ENCODE results near the gene SRPRB.
"Not testable (repeated sequence)": the region's sequence is repeated elsewhere in the genome, so short reads cannot be mapped to it uniquely, and the experiment has no call there.

The SRPRB gene

DNA sequence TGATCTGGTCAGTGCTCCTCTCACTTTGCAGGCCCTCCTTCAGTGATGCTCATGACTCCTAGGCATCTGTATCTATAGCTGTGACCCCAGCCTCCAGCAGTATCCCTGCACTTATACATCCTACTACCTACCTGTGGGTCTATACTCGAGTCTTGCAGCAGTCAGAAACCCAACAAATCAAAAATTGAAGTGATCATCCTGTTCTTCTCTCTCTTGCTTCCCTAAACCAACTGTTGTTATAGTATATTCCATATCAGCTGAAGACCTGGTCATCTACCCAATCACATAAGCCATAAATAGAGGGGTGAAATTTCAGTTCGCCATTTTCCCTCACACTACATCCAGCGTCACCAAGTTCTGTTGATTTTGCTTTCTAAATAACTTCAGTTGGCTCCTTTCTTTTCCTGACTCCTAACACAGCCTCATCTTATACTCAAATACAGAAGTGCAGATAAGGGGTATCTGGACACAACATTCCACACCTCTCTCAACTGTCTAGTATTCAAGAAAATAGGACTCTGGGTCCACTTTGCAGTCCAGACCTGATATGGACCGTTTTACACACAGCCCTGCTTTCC lies 25.9 kb upstream of the SRPRB start:
- DNase-seq: no peak

- DNase-seq: not testable (repeated sequence)
Measured at GRCh38 chr3:133780756-133781155, 24.9 kb upstream of the SRPRB start.

DNA sequence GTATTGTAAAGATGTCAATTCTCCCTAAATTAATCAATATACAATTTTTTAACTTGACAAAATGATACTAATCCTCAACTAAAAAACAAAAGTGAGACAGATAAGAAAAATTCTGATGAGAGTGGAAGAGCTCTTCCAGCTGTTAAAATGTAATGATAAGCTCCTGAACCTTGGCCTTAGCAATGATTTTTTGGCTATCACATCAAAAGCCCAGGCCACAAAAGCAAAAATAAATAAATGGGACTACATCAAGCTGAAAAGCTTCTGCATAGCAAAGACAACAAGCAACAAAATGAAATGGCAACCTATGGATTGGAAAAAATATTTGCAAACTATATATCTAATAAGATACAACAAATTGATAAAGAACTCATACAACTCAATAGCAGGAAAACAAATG lies 24.0 kb upstream of the SRPRB start:
- no peak for DNase-seq

DNA sequence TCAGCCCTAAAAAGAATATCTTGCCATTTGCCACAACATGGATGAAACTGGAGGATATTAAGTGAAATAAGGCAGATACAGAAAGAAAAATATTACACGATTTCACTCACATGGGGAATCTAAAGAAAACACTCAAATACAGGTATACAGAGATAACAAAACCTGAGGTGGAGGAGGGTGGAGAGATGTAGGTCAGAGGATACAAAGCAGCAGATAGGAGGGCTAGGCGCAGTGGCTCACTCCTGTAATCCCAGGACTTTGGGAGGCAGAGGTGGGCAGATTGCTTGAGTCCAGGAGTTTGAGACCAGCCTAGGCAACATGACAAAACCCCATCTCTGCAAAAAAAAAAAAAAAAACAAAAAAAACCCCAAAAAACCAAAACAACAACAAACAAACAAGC lies 23.2 kb upstream of the SRPRB start:
- DNase-seq: no peak

DNA sequence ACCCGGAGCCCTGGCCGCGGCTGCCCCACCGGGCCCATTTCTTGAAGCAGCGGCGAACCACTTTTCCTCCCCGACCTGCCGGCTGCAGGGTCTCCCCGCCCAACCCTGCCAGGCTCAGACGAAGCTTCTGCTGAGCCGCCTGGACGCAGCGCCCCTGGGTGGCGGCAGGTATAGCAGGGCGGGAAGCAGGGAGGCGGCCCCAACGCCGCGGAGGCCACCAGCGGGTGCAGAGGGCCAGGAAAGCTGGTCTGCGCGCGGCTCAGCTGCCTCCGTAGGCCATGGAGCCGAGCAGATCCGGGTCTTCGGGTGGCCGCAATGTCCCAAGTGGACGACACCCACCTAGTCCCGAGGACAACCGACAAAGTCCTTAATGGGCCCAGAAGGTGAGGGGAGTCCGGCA lies 21.9 kb upstream of the SRPRB start:
- no peak for DNase-seq

DNA sequence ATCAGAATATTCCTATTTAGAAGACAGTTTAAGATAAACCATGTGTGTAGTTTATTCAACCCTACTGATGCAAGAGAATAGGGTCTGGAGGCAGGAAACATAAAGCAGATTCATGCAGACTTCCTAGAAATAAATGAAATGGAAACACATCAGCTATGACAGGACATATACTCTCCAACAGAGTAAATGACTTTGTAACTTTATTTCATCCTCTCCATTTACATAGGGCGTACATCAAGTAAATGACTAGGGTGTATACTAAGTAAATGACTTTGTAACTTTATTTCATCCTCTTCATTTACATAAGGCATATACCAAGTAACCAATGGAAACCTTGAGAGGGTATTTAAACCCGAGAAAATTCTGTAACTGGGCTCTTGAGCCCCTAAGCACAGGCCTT lies 17.6 kb upstream of the SRPRB start:
- DNase-seq: no peak

DNA sequence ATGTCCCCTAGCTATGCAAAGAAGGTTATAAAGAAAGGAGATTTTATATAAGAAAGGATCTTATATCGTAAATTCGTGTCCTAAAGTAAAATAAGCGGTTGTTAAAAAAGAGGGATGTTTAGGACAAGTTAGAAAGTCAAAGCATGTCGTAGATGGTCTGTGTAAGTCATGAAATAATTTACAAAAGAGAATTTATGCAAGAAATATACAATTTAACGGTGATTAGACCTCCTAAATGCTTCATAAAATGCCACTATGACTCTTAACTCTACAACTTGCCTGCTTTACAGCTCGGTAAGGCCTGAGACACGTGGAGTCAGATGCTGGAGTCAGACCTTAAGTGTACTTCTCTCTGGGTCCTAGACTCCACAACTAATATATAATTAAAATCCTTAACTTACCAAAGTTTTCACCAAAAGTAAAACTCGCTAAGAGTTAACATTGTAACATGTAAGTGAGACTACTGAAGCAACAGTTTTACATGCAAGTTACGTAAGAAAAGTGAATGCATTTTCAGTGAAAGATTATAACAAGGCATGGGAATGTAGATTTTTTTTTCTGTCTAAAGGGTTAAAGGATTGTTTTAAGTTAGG lies 13.3 kb upstream of the SRPRB start:
- DNase-seq: no peak

DNA sequence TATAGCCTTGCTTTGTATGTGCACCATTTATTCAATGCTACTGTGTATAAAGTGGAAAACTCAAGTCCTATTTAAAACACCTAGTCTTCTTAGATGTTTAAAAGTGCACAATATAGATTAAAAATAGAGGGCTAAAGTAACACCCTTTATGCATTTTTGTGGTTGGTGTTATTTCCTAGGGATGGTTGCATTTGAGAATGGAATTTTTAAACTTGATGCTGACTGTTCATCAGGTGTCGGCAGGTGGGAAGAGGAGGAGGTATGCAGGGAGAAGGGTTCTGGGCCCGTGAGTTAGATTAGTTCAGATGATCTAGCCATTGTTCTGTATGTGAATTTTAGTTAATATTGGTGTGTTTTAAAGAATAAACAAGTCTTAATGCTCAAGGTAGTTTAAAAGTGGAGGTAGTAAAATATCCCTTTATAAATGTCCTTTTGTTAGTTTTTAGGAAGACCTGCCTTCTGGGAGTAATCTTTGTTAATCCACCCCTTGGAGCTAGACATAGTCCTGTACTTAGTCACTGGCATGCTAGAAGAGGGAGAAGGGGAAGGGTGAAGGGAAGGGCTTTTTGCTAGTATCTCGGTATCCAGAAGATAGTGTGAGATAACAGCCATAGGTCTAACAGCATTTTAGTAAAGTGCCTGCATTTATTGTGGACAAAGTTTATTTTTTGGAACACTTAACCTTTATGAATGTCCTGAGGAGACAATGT lies 8.1 kb upstream of the SRPRB start:
- DNase-seq: no peak

- no peak for DNase-seq
Measured at GRCh38 chr3:133799794-133800585, 5.6 kb upstream of the SRPRB start.

- DNase-seq: no peak
Measured at GRCh38 chr3:133803469-133803868, 2.1 kb upstream of the SRPRB start.

- no peak for DNase-seq
Measured at GRCh38 chr3:133804896-133805295, 719 bp upstream of the SRPRB start.

DNA sequence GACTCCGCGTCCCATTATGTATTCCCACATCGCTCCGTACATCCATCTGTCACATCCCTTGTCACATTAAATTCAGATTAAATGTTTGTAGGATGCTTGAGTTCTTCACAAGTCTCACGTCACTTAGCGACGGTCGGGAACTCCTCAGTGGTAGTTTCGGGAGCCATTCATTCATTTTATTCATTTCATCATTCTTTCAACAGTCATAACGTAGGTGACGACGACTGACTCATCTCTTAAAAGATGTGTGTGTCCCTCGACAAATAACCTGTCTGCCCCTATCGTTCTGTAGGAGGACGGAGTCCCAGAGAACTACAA lies 272 bp upstream of the SRPRB start:
- DNase-seq: no peak

DNA sequence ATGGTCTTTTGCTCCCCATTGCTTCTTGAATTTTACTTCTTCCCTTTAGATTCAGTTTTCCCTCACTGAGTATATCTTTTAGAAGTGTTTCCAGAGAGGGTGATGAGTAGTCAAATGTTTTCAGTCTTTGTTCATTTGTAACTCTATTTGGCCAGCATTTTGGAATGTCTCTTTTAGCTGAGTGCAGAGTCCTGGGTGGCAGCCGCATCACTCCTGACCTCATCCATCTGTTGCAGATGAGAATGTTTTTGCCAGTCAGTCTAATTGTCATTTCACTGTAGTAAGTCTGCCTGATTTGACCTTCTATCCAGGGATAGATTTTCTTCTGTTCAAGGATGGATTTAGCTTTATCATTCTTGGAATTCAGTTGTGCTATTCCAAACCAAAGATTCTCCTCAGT lies 7.3 kb downstream of the SRPRB start:
- DNase-seq: no peak

GRCh38 chr3:133815386-133815785 lies 9.8 kb downstream of the SRPRB start:
- no peak for DNase-seq

DNA sequence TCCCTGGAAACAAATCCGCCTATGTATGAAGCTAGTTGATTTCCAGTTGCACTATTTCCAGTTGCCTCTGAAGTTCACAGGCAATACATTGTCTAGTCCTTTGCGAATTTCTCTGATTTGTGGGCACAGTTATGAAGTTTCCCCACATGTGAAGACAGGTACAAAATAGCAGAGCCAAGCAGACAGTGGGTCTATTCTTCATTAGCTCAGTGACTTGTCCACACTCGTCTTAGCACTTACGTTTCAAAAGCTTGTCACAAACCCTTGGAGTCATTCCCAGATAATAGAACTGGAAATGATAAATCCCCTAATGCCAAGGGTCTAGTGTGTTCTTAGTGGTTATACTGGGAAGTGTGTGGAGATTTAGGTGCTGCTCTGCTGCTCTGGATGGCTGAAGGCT lies 14.5 kb downstream of the SRPRB start:
- DNase-seq: no peak

GRCh38 chr3:133820889-133821675 lies 15.5 kb downstream of the SRPRB start:
- no peak for DNase-seq

GRCh38 chr3:133821767-133822638 lies 16.4 kb downstream of the SRPRB start:
- no peak for DNase-seq

- DNase-seq: no peak
Measured at GRCh38 chr3:133824961-133825485, 19.4 kb downstream of the SRPRB start.

GRCh38 chr3:133825969-133826727 lies 20.5 kb downstream of the SRPRB start:
- DNase-seq: no peak

GRCh38 chr3:133827136-133827535 lies 21.5 kb downstream of the SRPRB start:
- DNase-seq: no peak

DNA sequence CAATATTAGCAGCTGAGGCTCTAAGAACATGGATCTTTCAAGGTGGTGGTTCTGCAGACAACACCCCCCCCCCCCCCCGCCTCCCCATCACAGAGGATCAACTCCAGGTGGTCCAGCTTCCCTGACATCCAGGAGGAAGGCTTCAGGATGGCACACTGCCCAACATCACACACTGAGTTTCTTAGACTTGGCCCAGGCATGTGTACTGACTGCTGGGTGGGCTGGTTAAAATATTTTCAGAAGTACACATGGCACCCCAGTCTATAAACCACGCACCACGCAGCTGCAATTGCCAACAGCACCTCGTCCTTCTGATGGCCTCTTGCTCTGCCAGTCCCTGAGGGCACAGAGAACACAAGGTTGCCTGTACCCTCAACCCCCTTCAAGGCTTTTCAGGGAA lies 22.1 kb downstream of the SRPRB start:
- no peak for DNase-seq

Data from stimulated activated CD4-positive, alpha-beta T cell treated with anti-CD3 and anti-CD28 coated beads, Interleukin-12 subunit alpha, Interleukin-12 subunit beta, amount 100 ng/mL, for 4 hours (primary cell).